H1 (cell line): Measurements from ENCODE around the gene ADAM30. TPM values are rescaled to one million over a fixed set of nuclear protein-coding genes. Genes with fewer than 3 reads are reported as not detected.

Source experiments
- CHD7 ChIP-seq: fragments of 300-600 bp; sonication (generic); IDR thresholded peaks from 2 replicates; pipeline ENCODE4 v1.7.1; 2012; ENCODE audit warnings: low read length, moderate library complexity, mild to moderate bottlenecking, inconsistent platforms; ENCODE audit not compliant: insufficient replicate concordance
- TCF12 ChIP-seq: IDR thresholded peaks from 2 replicates; pipeline ENCODE4 v1.6.1; 2011; ENCODE audit warnings: low read depth, mild to moderate bottlenecking, low read length
- polyA plus RNA-seq, 7 experiments: library from polyadenylated mRNA; depleted of rRNA in 3 of 7; stranded (reverse) in 5 of 7; unstranded in 2 of 7; fragments of >200 nt in 5 of 7; fragments of 200-250 nt in 2 of 7; gene quantifications; 1 replicate in 5 of 7; 2 replicates in 1 of 7; 4 replicates in 1 of 7; pipeline versions ENCODE4 v1.2.1 to v1.2.3, GENCODE V29; 2011 to 2013; ENCODE audit warnings: missing spikeins in 2 of 7, mixed read lengths in 2 of 7
- total RNA-seq: library from RNA; stranded (reverse); fragmentation: NEBNext Ultra II Directional; extraction: Animal tissue kit (Norgen Biotek cat#: 25700); gene quantifications from 2 replicates; pipeline ENCODE4 v1.2.1, GENCODE V29; 2021

ADAM30 gene
- total and polyA plus RNA-seq, 2 of the 8 experiments (the other 6 are each of a cell fraction or from before 2014, with no cell fraction given), result not detected

- TF ChIP-seq CHD7 (no peak), TCF12 (no peak)
- TF ChIP-seq, all 59 proteins: peak for 3
Measured at GRCh38 chr1:119896303-119896702, at the start of gene ADAM30 (continued).
